NT2/D1 (cell line): ENCODE data around the gene LTB4R.

ENCODE experiments used
- SUZ12 ChIP-seq: IDR thresholded peaks from 2 replicates; pipeline ENCODE4 v1.6.1; 2011; ENCODE audit not compliant: insufficient read length, insufficient read depth; ENCODE audit errors: extremely low read depth
- YY1 ChIP-seq: IDR thresholded peaks from 2 replicates; pipeline ENCODE4 v1.6.1; 2011; ENCODE audit not compliant: insufficient read length, insufficient read depth
- ZNF274 ChIP-seq: IDR thresholded peaks from 2 replicates; pipeline ENCODE4 v1.6.1; 2011; ENCODE audit warnings: mild to moderate bottlenecking, low read depth, low read length

GRCh38 chr14:24342889-24343288 lies 31.6 kb downstream of the LTB4R start:
- TF ChIP-seq SUZ12 (no peak), ZNF274 (no peak), YY1 (no peak)
